DMS114 treated with DMSO at 0.1 percent for 48 hours (cell line): ENCODE results near the gene PDE4A.
A peak's percentile ranks its signal among the peaks of the same experiment; 100 is the strongest.
"Not testable (repeated sequence)": the region's sequence is repeated elsewhere in the genome, so short reads cannot be mapped to it uniquely, and the experiment has no call there.

ENCODE experiments used
- DNase-seq: peaks from one replicate; lab custom pipeline; 2025; ENCODE audit not compliant: unreplicated experiment; lab: John Stamatoyannopoulos, UW

Gene PDE4A

GRCh38 chr19:10420444-10421239 lies at the start of gene PDE4A:
Gene PDE4A (plus strand): TSS chr19:10420538. CDS start chr19:10420765, 227 bp downstream.
- DNase-seq, result peak; percentile 44

DNA sequence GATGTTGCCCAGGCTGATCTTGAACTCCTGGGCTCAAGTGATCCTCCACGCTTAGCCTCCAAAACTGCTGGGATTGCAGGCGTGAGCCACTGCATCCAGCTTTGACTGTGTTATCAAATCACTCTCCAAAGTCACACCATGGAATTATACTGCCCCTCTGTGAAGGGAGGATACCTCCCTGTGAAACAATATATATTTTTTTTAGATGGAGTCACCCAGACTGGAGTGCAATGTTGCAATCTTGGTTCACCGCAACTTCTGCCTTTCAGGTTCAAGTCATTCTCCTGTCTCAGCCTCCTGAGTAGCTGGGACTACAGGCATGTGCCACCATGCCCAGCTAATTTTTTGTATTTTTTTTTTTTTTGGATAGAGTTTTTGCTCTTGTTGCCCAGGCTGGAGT lies 47.6 kb upstream of the PDE4A start:
- DNase-seq, result no peak

GRCh38 chr19:10374931-10375330 lies 45.4 kb upstream of the PDE4A start:
- DNase-seq, result no peak

DNA sequence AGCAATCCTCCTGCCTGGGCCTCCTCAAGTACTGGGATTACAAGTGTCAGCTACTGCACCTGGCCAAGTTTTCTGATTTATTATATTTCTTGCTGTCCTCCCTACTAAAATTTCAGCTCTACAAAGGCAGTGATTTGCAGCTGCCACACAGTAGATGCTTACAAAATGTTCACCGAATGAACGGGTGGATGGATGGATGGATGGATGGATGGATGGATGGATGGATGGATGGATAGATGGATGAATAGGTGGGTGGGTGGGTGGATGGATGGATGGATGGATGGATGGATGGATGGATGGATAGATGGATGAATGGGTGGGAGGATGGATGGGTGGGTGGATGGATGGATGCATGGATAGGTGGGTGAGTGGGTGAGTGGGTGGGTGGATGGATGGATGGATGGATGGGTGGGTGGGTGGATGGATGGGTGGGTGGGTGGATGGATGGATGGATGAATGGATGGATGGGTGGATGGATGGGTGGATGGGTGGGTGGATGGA lies 43.1 kb upstream of the PDE4A start:
- DNase-seq, result not testable (repeated sequence)

DNA sequence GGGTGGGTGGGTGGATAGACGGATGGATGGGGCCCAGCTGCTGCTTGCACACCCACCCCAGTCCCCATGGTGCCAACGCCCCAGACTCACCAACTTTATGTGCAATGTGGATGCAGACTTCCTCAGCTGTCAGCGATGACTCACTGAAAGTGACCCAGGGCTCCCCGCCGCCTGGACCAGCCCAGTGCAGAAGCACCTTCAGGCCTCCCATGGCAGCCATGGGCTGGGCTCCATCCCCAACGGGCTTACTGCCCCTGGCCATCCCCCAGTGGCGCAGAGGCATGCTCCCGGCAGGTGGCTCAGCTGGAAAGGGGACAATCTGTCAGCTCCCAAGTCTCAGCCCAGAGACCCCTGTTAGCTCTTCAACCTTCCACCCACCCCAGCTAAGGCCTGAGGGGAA lies 42.2 kb upstream of the PDE4A start:
- no peak for DNase-seq

- DNase-seq, result no peak
Measured at GRCh38 chr19:10379880-10380312, 40.4 kb upstream of the PDE4A start.

- peak; percentile 92 for DNase-seq
Measured at GRCh38 chr19:10380313-10381102, 39.8 kb upstream of the PDE4A start, which contains the start of gene TYK2. Gene TYK2 (minus strand): TSS chr19:10380572. CDS start chr19:10378406, 2,166 bp downstream.

GRCh38 chr19:10383223-10383499 lies 37.2 kb upstream of the PDE4A start:
- not testable (repeated sequence) for DNase-seq

DNA sequence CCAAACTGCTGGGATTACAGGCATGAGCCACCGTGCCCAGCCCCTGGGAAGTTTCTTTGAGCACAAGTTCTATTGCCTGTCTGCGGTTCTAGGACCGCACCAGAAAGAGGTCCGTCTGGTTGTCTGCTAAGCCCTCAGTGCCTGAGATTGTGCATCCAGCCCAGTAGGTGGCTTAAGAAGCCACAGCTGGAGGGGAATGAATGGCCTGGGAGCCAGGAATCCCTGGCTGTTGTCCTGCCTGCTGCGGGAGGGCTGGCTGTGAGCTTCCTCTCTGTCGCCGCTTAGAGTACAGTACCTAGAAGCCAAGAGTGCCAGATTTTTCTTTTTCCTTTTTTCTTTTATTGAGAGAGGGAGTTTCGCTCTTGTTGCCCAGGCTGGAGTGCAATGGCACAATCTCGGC lies 35.8 kb upstream of the PDE4A start:
- DNase-seq, result no peak

DNA sequence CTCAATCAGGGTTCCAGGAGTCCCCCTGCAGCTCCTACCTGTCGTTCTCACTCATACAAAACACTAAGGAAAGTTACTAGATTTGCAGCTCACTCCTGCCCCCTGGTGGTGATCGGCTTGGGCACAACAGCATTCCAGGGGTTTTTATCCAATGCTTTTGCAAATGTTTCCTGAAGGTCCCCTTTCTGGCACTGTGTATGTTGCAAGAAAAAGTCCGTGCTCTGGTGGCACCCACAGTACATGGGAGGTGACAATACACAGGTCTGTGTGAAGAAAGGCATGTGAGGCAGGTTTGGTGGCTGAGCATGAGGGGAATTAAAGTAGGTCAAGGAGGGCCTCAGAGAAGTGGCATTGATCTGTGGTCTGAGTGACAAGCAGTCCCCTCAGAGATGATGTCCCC lies 31.4 kb upstream of the PDE4A start:
- peak; percentile 46 for DNase-seq

DNA sequence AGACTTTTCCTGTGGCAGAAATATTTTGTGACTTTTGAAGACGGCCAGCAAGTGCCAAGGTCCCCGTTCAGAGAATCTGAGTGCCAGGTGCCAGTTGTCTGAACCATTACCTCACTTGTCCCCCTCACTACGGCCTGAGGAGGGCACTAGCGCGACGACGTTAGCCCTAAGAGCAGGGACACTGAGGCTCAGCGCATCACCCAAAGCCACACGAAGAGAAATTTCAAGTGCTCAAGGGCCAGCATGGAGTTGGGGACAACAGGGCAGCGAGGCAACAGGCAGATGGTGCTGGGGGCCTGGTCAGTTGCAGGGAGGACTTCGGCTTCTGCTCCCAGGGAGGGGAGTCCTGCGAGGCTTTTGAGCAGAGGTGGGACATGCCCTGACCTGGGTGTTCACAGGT lies 30.5 kb upstream of the PDE4A start:
- DNase-seq, result no peak

- DNase-seq, result peak; percentile 26
Measured at GRCh38 chr19:10390652-10391286, 29.6 kb upstream of the PDE4A start.

GRCh38 chr19:10392120-10392519 lies 28.2 kb upstream of the PDE4A start:
- DNase-seq, result no peak

DNA sequence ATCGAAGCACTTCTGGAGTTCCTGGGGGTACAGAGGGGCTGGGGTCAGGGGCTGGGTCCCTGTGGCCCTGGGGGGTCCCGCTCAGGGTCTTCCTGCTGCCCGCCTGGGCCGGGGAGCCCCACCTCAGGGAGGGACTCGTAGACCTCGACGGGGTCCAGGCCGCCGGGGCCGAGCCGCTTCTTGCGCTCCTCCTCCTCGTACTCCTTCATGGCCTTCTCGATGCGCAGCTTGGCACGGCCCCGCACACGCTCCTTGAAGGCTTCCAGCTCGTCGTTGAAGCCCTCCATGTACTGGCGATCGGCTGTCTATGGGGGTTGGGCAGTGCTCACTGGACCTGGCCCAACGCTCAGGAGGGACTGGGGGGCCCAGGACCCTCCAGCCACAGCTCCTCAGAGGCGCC lies 27.2 kb upstream of the PDE4A start:
- DNase-seq, result no peak

DNA sequence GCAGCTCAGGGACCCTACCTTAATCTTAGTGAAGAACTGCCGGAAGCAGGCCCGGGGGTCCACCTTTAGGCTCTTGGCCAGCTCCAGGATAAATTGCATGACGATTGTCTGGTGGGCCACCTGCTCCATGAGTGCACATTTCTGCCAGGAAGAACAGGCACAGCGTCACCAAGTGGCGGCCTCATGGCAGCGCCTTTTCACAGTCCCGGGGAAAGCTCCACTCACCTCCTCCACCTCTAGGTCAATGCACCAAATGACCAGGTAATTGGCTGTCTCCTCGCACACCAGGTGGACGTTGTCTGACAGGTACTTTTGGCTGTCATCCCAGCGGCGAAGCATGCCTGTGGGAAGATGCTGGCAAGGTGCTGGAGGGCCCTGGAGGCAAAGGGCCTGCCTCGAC lies 25.3 kb upstream of the PDE4A start:
- no peak for DNase-seq

GRCh38 chr19:10395436-10395835 lies 24.9 kb upstream of the PDE4A start:
- DNase-seq, result no peak

DNA sequence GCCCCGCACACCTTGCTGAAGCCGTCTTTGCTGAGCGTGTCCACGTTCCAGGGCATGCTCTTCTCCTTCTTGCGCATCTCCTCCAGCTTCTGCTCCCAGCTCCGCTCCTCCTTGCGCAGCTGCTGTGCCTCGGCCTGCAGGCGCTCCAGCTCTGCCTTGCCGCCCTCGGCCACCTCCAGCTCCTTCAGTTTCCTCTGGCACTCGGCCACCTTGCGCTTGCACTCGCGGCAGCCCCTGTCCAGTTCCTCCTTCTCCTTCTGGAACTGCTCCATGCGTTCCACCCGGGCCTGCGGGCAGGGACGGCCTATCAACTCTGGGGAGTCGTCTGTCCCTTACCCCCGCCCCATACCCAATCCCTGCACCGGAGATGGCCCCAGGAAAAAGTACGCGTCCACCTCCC lies 24.4 kb upstream of the PDE4A start:
- no peak for DNase-seq

GRCh38 chr19:10398819-10399218 lies 21.5 kb upstream of the PDE4A start:
- DNase-seq, result no peak

- DNase-seq, result not testable (repeated sequence)
Measured at GRCh38 chr19:10399340-10399739, 21.0 kb upstream of the PDE4A start.

- DNase-seq, result no peak
Measured at GRCh38 chr19:10399878-10400277, 20.5 kb upstream of the PDE4A start.

- no peak for DNase-seq
Measured at GRCh38 chr19:10402441-10403038, 17.8 kb upstream of the PDE4A start.
